NCI-H446 treated with DMSO at 0.1 percent for 48 hours (cell line): Measurements from ENCODE around the gene AP2A1.

Experiments used
- DNase-seq: peaks from one replicate; lab custom pipeline; 2025; lab: John Stamatoyannopoulos, UW

The AP2A1 gene

DNA sequence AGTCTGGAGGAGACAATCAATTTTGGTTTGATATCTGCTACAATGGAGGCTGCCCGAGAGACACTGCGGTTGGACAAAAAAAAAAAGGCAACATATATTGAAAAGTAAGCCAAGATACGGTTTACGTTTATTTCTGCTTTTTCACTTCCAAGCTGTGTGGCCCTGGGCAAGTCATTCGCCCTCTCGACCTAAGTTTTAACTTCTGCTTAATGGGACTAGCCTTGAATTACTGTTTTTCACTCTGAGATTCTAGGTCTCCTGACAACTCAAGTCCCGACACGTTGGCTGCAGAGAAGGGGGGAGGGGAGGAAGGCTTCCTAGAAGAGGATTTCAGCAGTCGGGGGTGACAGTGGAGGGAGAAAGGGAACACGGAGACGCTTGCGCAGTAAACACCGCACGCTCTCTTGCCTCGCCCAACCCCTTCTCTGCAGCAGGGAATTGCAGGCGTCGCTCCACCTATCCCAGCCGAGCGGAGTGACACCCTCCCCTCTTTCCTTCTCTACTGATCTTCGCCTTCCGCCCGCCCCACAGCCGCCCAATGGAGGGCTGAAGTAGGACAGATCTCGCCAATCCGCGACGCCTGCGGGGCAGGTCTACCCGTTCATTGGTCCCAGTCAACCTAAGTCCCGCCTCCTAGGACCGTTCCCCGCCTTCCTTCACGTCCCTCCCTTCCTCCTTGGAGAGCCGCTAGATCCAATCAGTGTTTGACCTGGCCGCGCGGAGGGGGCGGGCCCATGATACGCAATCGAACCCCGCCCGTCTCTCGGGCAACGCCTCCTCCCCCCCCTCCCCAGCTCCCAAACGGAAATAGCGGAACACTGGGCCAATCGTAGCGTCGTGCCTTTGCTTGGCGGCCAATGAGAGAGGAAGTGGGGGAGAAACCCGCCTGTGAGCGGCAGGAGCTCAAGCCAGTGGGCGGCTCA lies 533 bp upstream of the AP2A1 start:
- DNase-seq, result peak; percentile 100

GRCh38 chr19:49767381-49767780 lies 580 bp downstream of the AP2A1 start:
- no peak for DNase-seq

GRCh38 chr19:49767967-49768581 lies 1.3 kb downstream of the AP2A1 start:
- no peak for DNase-seq

DNA sequence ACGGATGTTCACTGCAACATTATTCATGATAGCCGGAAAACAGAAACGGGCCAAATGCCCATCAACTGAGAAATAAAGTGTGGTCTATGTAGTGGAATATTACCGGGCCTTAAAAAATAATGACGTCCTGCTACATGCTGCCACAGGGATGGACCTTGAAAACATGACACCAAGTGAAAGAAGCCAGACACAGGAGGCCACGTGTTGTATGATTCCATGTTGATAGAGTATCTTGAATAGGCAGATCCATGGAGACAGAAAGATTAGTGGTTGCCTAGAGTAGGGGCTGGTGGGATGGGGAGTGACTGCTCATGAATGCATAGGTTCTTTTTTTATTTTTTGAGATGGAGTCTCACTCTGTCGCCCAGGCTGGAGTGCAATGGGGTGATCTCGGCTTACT lies 3.7 kb downstream of the AP2A1 start:
- DNase-seq, result no peak

- DNase-seq, result no peak
Observed at GRCh38 chr19:49771674-49772139, 4.9 kb downstream of the AP2A1 start.

GRCh38 chr19:49772850-49773432 lies 6.1 kb downstream of the AP2A1 start:
- DNase-seq, result no peak

DNA sequence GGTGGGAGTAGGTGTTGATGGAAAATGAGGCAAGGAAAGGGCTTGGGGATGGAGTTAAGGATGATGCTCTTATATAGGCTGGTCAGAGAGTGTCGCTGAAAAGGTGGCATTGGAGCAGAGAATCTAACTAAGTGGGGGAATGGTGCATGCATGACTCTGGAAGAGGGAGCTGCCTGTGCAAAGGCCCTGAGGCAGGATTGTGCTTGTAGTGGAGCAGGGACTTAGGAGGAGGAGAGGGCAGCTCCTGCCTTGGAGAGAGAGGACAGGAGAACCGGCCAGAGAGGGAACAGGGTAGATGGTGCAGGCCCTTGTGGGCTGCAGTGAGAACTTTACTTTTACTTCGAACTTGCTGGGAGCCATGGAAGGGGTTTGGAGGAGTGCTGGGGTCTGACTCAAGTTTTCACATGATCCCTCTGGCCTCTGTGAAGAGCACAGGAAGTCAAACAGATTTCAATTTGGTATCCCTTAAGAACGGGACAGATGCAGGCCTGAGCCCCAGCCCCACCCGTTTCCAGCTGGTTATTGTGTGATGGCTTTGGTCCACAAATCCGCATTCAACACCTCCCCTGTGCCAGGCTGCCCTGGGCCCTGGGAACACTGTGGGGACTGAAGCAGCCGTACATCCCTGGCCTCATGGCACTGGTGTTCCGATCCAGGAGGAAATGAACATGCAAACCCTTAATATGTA lies 7.0 kb downstream of the AP2A1 start:
- no peak for DNase-seq

DNA sequence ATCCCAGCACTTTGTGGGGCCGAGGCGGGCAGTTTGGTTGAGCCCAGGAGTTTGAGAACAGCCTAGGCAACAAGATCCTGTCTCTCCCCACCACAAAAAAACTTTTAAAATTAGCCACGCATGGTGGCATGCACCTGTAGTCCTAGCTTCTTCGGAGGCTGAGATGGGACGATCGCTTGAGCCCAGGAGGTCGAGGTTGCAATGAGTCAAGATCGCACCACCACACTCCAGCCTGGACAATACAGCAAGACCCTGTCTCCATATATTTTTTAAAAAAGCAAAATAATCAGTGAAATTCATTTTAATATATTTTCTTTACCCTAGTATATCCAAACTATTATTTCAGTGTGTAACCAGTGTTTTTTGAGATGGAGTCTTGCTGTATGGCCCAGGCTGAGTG lies 8.2 kb downstream of the AP2A1 start:
- DNase-seq, result no peak

DNA sequence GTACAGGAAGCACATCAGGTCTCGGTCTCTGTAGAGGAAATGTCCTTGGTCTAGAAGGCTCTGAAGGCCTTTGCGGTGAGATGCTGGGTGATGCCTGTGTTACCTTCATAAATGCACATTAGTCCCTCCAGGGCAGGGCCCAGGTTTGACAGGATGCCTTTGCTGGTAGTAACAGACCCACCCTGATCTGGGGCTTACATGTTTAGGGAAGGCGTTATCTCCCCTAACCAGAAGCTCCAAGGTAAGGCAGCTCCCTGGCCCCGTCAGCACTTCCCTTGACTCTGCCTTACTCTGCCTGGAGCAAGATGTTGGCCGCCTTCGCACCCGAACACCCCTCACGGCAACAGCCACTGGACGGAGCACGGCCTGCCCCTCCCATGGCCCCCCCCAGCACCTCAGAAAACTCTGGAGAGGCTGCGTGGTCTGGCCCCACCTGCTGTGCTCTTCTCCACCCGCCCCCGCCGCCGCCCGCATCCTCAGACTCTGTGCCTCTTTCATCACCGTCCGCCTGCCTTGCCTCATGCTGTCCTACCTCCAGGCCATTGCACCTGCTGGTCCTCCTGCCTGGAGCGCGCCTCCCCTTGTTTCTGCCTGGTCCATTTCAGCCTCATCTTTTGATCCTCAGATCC lies 9.1 kb downstream of the AP2A1 start:
- no peak for DNase-seq

DNA sequence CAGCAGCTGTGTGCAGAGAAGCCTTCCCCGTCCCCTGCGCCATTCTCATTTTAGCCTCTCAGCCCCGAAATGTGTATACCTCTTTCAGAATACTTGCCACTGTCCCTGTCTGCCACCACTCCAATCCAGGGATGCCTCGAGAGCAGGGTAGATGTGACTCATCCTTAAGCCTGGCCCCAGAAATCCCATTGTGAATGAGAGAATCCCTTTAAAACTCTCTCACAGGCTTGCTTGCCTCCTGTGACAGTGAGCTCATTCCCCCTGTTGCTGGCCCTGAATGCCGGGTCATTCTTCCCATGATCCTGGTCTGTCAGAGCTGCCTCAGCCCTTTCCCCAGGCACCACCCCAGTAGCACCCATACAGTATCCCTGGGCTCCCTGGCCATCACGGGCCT lies 9.6 kb downstream of the AP2A1 start:
- DNase-seq, result no peak

GRCh38 chr19:49779731-49780555 lies 13.1 kb downstream of the AP2A1 start:
- DNase-seq, result no peak

GRCh38 chr19:49780861-49781260 lies 14.1 kb downstream of the AP2A1 start:
- DNase-seq, result no peak

DNA sequence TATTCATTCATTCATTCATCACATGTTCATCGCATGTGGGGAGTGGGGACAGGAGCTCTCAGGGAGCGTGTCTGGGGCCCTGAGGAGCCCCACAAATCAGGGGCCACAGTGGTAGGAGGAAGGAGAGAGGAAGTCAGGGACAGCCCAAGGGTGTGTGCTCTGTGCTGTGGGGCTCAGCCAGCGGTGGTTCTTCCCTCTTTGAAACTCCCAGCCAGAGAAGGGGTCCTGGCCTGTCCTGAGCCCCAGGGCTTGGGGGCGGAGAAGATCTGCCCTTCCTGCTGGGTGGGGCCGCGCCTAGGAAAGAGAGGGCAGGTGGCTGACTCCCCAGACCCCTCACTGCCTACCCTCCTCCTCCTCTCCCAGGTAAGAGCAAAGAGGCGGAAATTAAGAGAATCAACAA lies 14.6 kb downstream of the AP2A1 start:
- DNase-seq, result no peak

DNA sequence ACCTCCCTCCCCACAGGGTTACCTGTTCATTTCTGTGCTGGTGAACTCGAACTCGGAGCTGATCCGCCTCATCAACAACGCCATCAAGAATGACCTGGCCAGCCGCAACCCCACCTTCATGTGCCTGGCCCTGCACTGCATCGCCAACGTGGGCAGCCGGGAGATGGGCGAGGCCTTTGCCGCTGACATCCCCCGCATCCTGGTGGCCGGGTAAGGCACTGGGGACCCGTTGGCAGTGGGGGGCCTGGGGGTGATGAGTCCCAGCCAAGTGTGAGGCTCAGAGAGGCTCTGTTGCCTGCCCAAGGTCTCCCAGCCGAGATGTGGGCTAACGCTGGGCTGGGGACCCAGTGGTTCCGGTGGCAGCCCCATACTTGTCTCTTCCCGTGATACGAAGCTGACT lies 15.7 kb downstream of the AP2A1 start:
- DNase-seq, result no peak

- DNase-seq, result no peak
Observed at GRCh38 chr19:49786376-49786820, 19.6 kb downstream of the AP2A1 start.

DNA sequence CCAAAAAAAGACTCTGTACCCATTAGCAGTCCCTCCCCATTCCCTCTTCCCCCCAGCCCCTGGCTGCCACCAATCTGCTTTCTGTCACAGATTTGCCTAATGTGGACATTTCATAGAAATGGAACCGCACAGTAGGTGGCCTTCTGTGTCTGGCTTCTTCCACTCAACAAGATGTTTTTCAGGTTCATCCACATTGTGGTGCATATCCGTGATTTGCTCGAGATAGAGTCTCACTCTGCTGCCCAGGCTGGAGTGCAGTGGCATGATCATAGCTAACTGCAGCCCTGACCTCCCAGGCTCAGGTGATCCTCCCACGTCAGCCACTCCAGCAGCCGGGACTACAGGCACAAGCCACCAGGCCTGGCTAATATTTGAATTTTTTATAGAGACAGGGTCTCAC lies 20.9 kb downstream of the AP2A1 start:
- DNase-seq, result no peak

- DNase-seq, result no peak
Observed at GRCh38 chr19:49788857-49789256, 22.1 kb downstream of the AP2A1 start.

- no peak for DNase-seq
Observed at GRCh38 chr19:49790866-49791265, 24.1 kb downstream of the AP2A1 start.

DNA sequence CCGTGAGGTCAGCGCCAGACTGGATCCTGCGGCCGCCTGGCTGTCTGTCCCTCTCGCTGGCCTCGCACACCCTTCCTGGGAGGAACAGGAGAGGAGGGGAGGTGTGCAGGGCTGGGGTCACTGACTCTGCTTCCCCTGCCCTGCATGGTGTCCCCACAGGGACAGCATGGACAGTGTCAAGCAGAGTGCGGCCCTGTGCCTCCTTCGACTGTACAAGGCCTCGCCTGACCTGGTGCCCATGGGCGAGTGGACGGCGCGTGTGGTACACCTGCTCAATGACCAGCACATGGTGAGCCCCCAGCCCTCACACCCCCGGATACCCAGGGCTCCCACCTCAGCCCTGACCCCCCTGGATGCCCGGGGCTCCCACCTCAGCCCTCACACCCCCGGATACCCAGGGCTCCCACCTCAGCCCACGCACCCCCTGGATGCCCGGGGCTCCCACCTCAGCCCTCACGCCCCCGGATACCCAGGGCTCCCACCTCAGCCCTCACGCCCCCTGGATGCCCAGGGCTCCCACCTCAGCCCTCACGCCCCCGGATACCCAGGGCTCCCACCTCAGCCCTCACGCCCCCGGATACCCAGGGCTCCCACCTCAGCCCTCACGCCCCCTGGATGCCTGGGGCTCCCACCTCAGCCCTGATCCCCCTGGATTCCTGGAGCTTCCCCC lies 25.1 kb downstream of the AP2A1 start:
- no peak for DNase-seq

GRCh38 chr19:49792829-49793560 lies 26.2 kb downstream of the AP2A1 start:
- no peak for DNase-seq
